Esophagus muscularis mucosa (tissue), 3 donors: ENCODE data around the gene ARHGEF7.

Source experiments
- POLR2A ChIP-seq: fragments of 450-650 bp; IDR thresholded peaks from one replicate; pipeline ENCODE4 v1.6.1; 2017; ENCODE audit warnings: antibody characterized with exemption, moderate library complexity, mild to moderate bottlenecking, low read depth
- POLR2AphosphoS5 ChIP-seq, 2 donors: sonication (generic); formaldehyde crosslinking; IDR thresholded peaks; one replicate each; pipeline ENCODE4 v1.6.1; 2017; ENCODE audit warnings: antibody characterized with exemption in 2 of 2
- TF ChIP-seq, protein P1 (sequence below), 3 experiments: fragments of 200-600 bp in 2 of 3; fragments of 450-650 bp in 1 of 3; sonication (generic) in 2 of 3; IDR thresholded peaks; one replicate each; pipeline ENCODE4 v1.5.1; 2017 to 2019; ENCODE audit warnings: antibody characterized with exemption in 3 of 3, mild to moderate bottlenecking in 2 of 3, moderate library complexity in 1 of 3

DNA sequence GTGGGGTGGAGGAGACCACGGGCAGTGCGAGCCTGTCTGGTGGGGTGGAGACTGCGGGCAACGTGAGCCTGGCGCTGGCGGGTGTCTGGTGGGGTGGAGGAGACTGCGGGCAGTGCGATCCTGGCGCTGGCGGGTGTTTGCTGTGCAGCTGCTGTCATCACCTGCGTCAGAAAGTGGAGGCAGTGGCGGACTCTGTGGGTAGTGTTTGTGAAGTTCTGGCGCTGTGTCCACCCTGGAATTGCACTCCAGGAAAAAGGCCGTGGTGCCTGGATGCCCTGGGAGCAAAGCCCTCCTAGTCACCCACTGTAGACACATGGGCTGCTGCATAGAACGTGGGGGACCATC is 211.5 kb downstream of the ARHGEF7 start:
- TF ChIP-seq, protein P1, sequence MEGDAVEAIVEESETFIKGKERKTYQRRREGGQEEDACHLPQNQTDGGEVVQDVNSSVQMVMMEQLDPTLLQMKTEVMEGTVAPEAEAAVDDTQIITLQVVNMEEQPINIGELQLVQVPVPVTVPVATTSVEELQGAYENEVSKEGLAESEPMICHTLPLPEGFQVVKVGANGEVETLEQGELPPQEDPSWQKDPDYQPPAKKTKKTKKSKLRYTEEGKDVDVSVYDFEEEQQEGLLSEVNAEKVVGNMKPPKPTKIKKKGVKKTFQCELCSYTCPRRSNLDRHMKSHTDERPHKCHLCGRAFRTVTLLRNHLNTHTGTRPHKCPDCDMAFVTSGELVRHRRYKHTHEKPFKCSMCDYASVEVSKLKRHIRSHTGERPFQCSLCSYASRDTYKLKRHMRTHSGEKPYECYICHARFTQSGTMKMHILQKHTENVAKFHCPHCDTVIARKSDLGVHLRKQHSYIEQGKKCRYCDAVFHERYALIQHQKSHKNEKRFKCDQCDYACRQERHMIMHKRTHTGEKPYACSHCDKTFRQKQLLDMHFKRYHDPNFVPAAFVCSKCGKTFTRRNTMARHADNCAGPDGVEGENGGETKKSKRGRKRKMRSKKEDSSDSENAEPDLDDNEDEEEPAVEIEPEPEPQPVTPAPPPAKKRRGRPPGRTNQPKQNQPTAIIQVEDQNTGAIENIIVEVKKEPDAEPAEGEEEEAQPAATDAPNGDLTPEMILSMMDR (IDR thresholded peaks at IDR 0.05), result no peak
- TF ChIP-seq POLR2A, result no peak
- no peak for TF ChIP-seq POLR2AphosphoS5 (IDR thresholded peaks at IDR 0.05)
